ENCODE data around the gene LUZP2. TPM values are rescaled to one million over a fixed set of nuclear protein-coding genes. Genes with fewer than 3 reads are reported as not detected.

LUZP2 gene
- total and polyA plus RNA-seq, 2 of the 8 experiments (the other 6 are each of a cell fraction or from before 2014, with no cell fraction given), result 0.79 to 1.5 TPM

- H4K20me1 ChIP-seq (replicated peaks in 1 of 2; ENCODE audit: control insufficient read depth in 1 of 2, insufficient read depth in 2 of 2, low read length in 2 of 2), result no peaks in the 10 kb centered on the region
- no peak overlapping the region for H2BK5ac ChIP-seq (ENCODE audit: low read depth, low read length)
- H3K9ac ChIP-seq (replicated peaks in 1 of 4; ENCODE audit: extremely low read depth in 1 of 4, low read depth in 3 of 4, low read length in 3 of 4), result no peak overlapping the region
- FAIRE-seq (no peak), DNase-seq (ENCODE audit: low read depth in 1 of 2, low spot score in 2 of 2) (no peak)
- H3K4me1 ChIP-seq (replicated peaks in 1 of 4; ENCODE audit: control insufficient read depth in 3 of 4, insufficient read depth in 4 of 4, low read length in 3 of 4), result no peaks in the 10 kb centered on the region
- H2AFZ ChIP-seq (ENCODE audit: low read length), result no peak overlapping the region
- H3K23ac ChIP-seq (ENCODE audit: insufficient read length), result no peak overlapping the region
- H3K4me2 ChIP-seq (ENCODE audit: insufficient read depth in 1 of 2, low read depth in 2 of 2, low read length in 2 of 2), result no peak overlapping the region
- H3K14ac ChIP-seq (ENCODE audit: insufficient read length), result no peak overlapping the region
- POLR2A ChIA-PET (ENCODE audit: partially characterized antibody), result no interaction called here
- no peak overlapping the region for H3K56ac ChIP-seq (replicated peaks; ENCODE audit: insufficient read length, low read depth, low read length)
- H3K18ac ChIP-seq (ENCODE audit: extremely low read depth, low read length), result no peak overlapping the region
- no peak overlapping the region for H3K4ac ChIP-seq (replicated peaks; ENCODE audit: insufficient read length, low read depth, low read length)
- TF ChIP-seq TAF7 (optimal IDR thresholded peaks at IDR 0.05; ENCODE audit: borderline replicate concordance, low read depth, low read length) (no peak), BACH1 (IDR thresholded peaks at IDR 0.05; ENCODE audit: low read length) (no peak), TEAD4 (IDR thresholded peaks at IDR 0.05; ENCODE audit: low read depth, low read length) (no peak)
- no peaks in the 10 kb centered on the region for H3K36me3 ChIP-seq (ENCODE audit: control insufficient read depth in 2 of 4, insufficient read depth in 4 of 4, low read length in 3 of 4)
- no peak overlapping the region for H2BK20ac ChIP-seq (ENCODE audit: low read length)
- no peak overlapping the region for H3K4me3 ChIP-seq (ENCODE audit: extremely low read depth in 1 of 4, insufficient read depth in 2 of 4, low read depth in 3 of 4, low read length in 4 of 4)
- H4K8ac ChIP-seq (ENCODE audit: extremely low read depth, insufficient read depth, low read length), result no peak overlapping the region
- no peak overlapping the region for H2BK120ac ChIP-seq (replicated peaks; ENCODE audit: low read depth, low read length)
- CTCF ChIA-PET (ENCODE audit: partially characterized antibody), result no interaction called here
- H3K23me2 ChIP-seq (ENCODE audit: low read depth, low read length), result no peaks in the 10 kb centered on the region
- H3K27me3 ChIP-seq (replicated peaks in 1 of 4; ENCODE audit: control insufficient read depth in 3 of 4, extremely low read depth in 1 of 4, insufficient read depth in 3 of 4, low read length in 3 of 4), result no peaks in the 10 kb centered on the region
- no peak overlapping the region for H3K27ac ChIP-seq (ENCODE audit: low read depth, low read length)
- no peaks in the 10 kb centered on the region for H3K79me2 ChIP-seq (ENCODE audit: control insufficient read depth in 1 of 2, insufficient read depth in 2 of 2, low read length in 2 of 2)
- no peak overlapping the region for H4K91ac ChIP-seq (replicated peaks; ENCODE audit: insufficient read length, low read length)
- H2AK5ac ChIP-seq (ENCODE audit: low read depth, low read length), result no peak overlapping the region
- no peak overlapping the region for H2BK15ac ChIP-seq (ENCODE audit: low read length)
- H3K79me1 ChIP-seq (ENCODE audit: low read depth, low read length), result no peaks in the 10 kb centered on the region
- H4K5ac ChIP-seq (ENCODE audit: insufficient read length, low read depth, low read length), result no peak overlapping the region
- no peak overlapping the region for H2BK12ac ChIP-seq (ENCODE audit: low read depth, low read length)
- no peaks in the 10 kb centered on the region for H3K9me3 ChIP-seq (ENCODE audit: insufficient read depth in 2 of 2, low read depth in 1 of 2, low read length in 1 of 2)
Observed at GRCh38 chr11:25038131-25038530, 541.3 kb downstream of the LUZP2 start.

All from H1 (cell line).